COLO668 (cell line): ENCODE data around the gene OR2T34.
"Not testable (repeated sequence)": the region's sequence is repeated elsewhere in the genome, so short reads cannot be mapped to it uniquely, and the experiment has no call there.

Experiments
- DNase-seq: peaks from one replicate; lab custom pipeline; 2025; ENCODE audit not compliant: unreplicated experiment; lab: John Stamatoyannopoulos, UW

Gene OR2T34

DNA sequence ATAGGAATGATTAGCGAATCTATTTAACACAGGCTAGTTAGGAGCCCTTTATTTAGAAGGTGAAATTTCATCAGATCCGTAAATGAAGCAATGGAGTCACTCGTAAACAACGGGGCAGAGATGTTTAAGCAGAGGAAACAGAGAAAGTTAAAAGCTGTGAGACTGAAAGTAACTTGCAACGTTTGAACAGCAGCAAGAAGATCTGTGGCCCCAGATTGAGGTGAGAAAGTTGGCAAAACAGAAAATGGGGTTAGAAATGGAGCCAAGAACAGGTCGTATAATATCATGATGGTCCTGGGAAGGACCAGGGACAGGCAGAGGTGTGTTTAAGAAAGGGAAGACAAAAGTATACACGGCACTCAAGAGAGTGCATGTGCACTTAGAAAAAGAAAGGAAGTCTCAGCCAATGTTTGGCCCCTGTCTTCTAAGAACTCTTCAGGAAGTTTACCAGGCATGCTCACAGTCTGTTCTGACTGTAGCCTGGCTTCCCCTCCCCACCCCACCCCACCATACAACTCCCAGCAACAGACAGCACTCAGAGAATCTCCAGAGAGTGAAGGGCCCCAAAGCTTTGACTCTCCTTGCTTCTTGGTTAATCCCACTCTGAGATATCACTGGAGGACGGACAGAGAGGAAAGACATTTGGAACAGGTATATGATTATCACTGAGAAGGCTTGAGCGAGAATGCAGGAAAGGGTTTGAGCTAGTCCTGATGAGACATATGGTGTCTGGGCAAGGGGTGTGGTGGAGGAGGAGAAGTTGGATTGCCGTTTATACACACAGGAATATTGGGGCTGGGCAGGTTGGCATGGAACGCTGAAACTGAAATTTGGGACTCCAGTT, 8.8 kb downstream of the OR2T34 start:
- DNase-seq: not testable (repeated sequence)

GRCh38 chr1:248562672-248563071, 11.9 kb downstream of the OR2T34 start, which contains the start of gene OR2T29:
TSS of gene OR2T29 (minus strand) at chr1:248562772. CDS start at chr1:248559491, 3,281 bp downstream.
- DNase-seq: not testable (repeated sequence)

DNA sequence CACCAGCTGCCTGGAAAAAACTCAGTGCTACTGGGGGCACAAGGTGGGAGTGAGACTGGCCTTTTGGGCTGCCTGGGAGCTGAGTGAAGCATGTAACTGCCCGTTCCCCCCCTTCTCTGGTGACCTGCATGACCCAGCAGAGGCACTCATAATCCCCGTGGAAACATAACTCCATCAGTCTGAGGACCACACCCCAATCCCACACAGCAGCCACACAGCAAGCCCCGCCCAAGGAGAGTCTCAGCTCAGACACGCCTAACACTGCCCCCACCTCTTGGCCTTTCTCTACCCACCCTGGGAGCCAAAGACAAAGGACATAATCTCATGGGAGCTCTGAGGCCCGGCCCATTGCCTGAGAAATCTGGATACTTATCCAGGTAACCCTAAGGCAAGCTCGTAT, 23.5 kb downstream of the OR2T34 start:
- DNase-seq: not testable (repeated sequence)

DNA sequence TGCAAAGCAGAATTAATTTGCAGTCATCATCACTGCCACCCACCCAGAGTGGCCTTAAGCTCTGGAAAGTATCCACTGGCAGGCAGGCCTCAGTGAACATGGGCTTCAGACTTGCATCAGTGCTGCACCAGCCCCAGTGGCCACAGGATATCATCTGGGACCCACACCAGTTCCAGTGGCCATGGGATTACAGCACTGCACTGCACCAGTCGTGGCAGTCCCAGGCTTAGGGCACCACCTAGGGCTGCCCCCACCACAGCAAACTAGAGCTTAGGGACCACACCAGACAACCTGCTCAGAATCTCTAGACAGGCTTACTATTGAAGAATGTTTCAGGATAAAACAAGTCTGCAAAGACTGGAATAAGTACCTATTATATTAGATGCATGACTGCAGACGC, 27.2 kb downstream of the OR2T34 start:
- DNase-seq: not testable (repeated sequence)

- not testable (repeated sequence) for DNase-seq
Observed at GRCh38 chr1:248537449-248537848, 37.1 kb downstream of the OR2T34 start.
